DOHH2 (cell line): ENCODE data around the gene CIAO2B.

Source experiments
- H3F3A ChIP-seq: fragments of 200-600 bp; sonication (generic), shearing (Covaris generic); 2 replicates; pipeline ENCODE4 v1.6.0; 2016; ENCODE audit warnings: antibody characterized with exemption, mild to moderate bottlenecking; ENCODE audit not compliant: control insufficient read depth, insufficient read depth
- H3K27ac ChIP-seq: fragments of 200-600 bp; sonication (generic); 2 replicates; pipeline ENCODE4 v1.5.1; 2014; ENCODE audit warnings: low read depth, mild to moderate bottlenecking, low read length, moderate library complexity
- H3K27me3 ChIP-seq: fragments of 200-600 bp; sonication (generic); 2 replicates; pipeline ENCODE4 v1.6.1; 2014; ENCODE audit warnings: mild to moderate bottlenecking, low read length, mixed read lengths; ENCODE audit not compliant: control insufficient read depth
- H3K36me3 ChIP-seq: fragments of 200-600 bp; sonication (generic); 2 replicates; pipeline ENCODE4 v1.6.1; 2014; ENCODE audit warnings: mild to moderate bottlenecking, low read length, moderate library complexity, mixed read lengths; ENCODE audit not compliant: control insufficient read depth
- H3K4me1 ChIP-seq: fragments of 200-600 bp; sonication (generic); 2 replicates; pipeline ENCODE4 v1.6.1; 2014; ENCODE audit warnings: mild to moderate bottlenecking, low read length, mixed read lengths; ENCODE audit not compliant: control insufficient read depth
- H3K4me2 ChIP-seq: fragments of 200-600 bp; sonication (generic); 2 replicates; pipeline ENCODE4 v1.6.0; 2014; ENCODE audit warnings: mild to moderate bottlenecking, low read length, moderate library complexity
- H3K4me3 ChIP-seq: fragments of 200-600 bp; sonication (generic); 2 replicates; pipeline ENCODE4 v1.5.1; 2014; ENCODE audit warnings: mild to moderate bottlenecking, low read length, mixed read lengths
- H3K79me2 ChIP-seq: fragments of 200-600 bp; sonication (generic); 2 replicates; pipeline ENCODE4 v1.6.1; 2014; ENCODE audit warnings: mild to moderate bottlenecking, low read length, mixed read lengths; ENCODE audit not compliant: control insufficient read depth
- H3K9me2 ChIP-seq: fragments of 200-600 bp; sonication (generic); replicated peaks from 2 replicates; pipeline ENCODE4 v1.6.1; 2014; ENCODE audit warnings: mild to moderate bottlenecking, low read length, mixed read lengths; ENCODE audit not compliant: control insufficient read depth
- H3K9me3 ChIP-seq: fragments of 200-600 bp; sonication (generic); 2 replicates; pipeline ENCODE4 v1.6.1; 2014; ENCODE audit warnings: antibody characterized with exemption, low read length, mixed read lengths; ENCODE audit not compliant: control insufficient read depth, insufficient read depth
- H4K20me1 ChIP-seq: fragments of 200-600 bp; sonication (generic); 2 replicates; pipeline ENCODE4 v1.6.0; 2014; ENCODE audit warnings: low read depth, mild to moderate bottlenecking, antibody characterized with exemption, low read length, moderate library complexity; ENCODE audit not compliant: control insufficient read depth, insufficient read depth
- CTCF ChIP-seq: fragments of 200-600 bp; sonication (generic); IDR thresholded peaks from one replicate; pipeline ENCODE4 v1.5.1; 2014; ENCODE audit warnings: antibody characterized with exemption, mild to moderate bottlenecking, low read depth, low read length; ENCODE audit not compliant: poor library complexity, severe bottlenecking
- EZH2phosphoT487 ChIP-seq: fragments of 200-600 bp; sonication (generic); IDR thresholded peaks from 2 replicates; pipeline ENCODE4 v1.6.1; 2017; ENCODE audit warnings: borderline replicate concordance, mild to moderate bottlenecking, antibody characterized with exemption, low read length, moderate library complexity, mixed read lengths

CIAO2B gene

GRCh38 chr16:66968847-66969246 lies 34.6 kb upstream of the CIAO2B start:
- Histone ChIP-seq H3K27me3 (no peaks in the 10 kb centered on the region), H4K20me1 (0 out of 2 replicates have a peak, but pooled peaks cover 4% of the 10 kb centered on the region), H3K79me2 (no peaks in the 10 kb centered on the region), H3K4me2 (no peak overlapping the region), H3K36me3 (no peaks in the 10 kb centered on the region), H3K27ac (no peak overlapping the region), H3K9me3 (no peaks in the 10 kb centered on the region), H3F3A (no peaks in the 10 kb centered on the region), H3K4me3 (no peak overlapping the region), H3K9me2 (no peaks in the 10 kb centered on the region), H3K4me1 (no peaks in the 10 kb centered on the region)
- no peak for TF ChIP-seq EZH2phosphoT487

- Histone ChIP-seq H3K27ac (no peak overlapping the region), H3K79me2 (no peaks in the 10 kb centered on the region), H3K9me2 (no peaks in the 10 kb centered on the region), H3K9me3 (no peaks in the 10 kb centered on the region), H3K4me1 (peaks cover 13% of the 10 kb centered on the region), H4K20me1 (no peaks in the 10 kb centered on the region), H3K4me3 (no peak overlapping the region), H3F3A (no peaks in the 10 kb centered on the region), H3K36me3 (no peaks in the 10 kb centered on the region), H3K4me2 (no peak overlapping the region), H3K27me3 (no peaks in the 10 kb centered on the region)
- no peak for TF ChIP-seq CTCF
- no peak for TF ChIP-seq EZH2phosphoT487
Measured at GRCh38 chr16:66964049-66964448, 29.8 kb upstream of the CIAO2B start.

GRCh38 chr16:66961914-66962313 lies 27.7 kb upstream of the CIAO2B start:
- H4K20me1 ChIP-seq, result no peaks in the 10 kb centered on the region
- H3K27me3 ChIP-seq, result peaks cover 4% of the 10 kb centered on the region; the same call in 1 of the 2 replicates
- peaks cover 13% of the 10 kb centered on the region for H3K4me1 ChIP-seq
- H3K9me3 ChIP-seq, result no peaks in the 10 kb centered on the region
- H3F3A ChIP-seq, result no peaks in the 10 kb centered on the region
- peak overlapping the region; percentile 72 for H3K4me3 ChIP-seq
- TF ChIP-seq EZH2phosphoT487 (no peak), CTCF (no peak)
- H3K9me2 ChIP-seq, result no peaks in the 10 kb centered on the region
- peak overlapping the region; percentile 72 for H3K4me2 ChIP-seq
- no peak overlapping the region for H3K27ac ChIP-seq
- no peaks in the 10 kb centered on the region for H3K36me3 ChIP-seq
- no peaks in the 10 kb centered on the region for H3K79me2 ChIP-seq

DNA sequence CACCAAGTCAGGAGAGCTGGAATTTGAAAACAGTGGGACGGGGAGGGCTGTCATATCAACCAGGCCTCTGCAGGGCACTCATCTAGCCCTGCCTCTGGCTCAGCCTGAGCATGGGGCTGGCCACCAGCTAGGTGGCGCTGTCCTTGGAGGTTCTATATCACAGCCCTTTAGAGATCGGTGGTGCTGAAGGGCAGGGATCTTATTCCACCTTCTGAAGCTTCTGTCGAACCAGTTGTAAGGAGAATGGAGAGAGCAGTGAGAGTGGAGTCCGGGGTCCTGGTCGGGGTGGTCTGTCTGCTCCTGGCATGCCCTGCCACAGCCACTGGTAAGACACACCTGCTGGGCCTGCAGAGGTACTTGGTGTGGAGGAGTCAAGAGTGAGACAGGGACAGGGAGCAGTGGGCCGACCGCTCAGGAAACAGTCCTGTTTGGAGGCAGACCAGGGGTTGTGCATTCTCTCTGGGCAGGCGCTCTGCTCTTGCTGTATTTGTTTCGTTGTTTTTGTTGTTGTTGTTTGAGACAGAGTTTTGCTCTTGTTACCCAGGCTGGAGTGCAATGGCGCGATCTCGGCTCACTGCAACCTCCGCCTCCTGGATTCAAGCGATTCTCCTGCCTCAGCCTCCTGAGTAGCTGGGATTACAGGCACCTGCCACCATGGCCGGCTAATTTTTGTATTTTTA lies 27.0 kb upstream of the CIAO2B start, which contains the start of gene CES3:
Gene CES3 (plus strand): TSS at position 202 of the 680 bp plus-strand sequence. CDS start 42 bp downstream, at position 244.
- Histone ChIP-seq H3K4me1 (peaks cover 13% of the 10 kb centered on the region), H3K27ac (no peak within 1 kb of the TSS), H3K9me3 (no peaks in the 10 kb centered on the region), H3K36me3 (no peaks in the 10 kb centered on the region), H3K4me2 (peak within 1 kb of the TSS; percentile 72), H3F3A (no peaks in the 10 kb centered on the region), H3K79me2 (no peaks in the 10 kb centered on the region), H4K20me1 (no peaks in the 10 kb centered on the region), H3K27me3 (peaks cover 4% of the 10 kb centered on the region; the same call in 1 of the 2 replicates), H3K9me2 (no peaks in the 10 kb centered on the region), H3K4me3 (peak within 1 kb of the TSS; percentile 72)
- TF ChIP-seq EZH2phosphoT487 (no peak), CTCF (peak; percentile 98)
